ENCODE data around the gene RAB7A. TPM values are rescaled to one million over a fixed set of nuclear protein-coding genes. Genes with fewer than 3 reads are reported as not detected.

Gene RAB7A
- total and polyA plus RNA-seq, 2 of the 4 experiments (the other 2 are of a cell fraction): 57.0 to 240 TPM

DNA sequence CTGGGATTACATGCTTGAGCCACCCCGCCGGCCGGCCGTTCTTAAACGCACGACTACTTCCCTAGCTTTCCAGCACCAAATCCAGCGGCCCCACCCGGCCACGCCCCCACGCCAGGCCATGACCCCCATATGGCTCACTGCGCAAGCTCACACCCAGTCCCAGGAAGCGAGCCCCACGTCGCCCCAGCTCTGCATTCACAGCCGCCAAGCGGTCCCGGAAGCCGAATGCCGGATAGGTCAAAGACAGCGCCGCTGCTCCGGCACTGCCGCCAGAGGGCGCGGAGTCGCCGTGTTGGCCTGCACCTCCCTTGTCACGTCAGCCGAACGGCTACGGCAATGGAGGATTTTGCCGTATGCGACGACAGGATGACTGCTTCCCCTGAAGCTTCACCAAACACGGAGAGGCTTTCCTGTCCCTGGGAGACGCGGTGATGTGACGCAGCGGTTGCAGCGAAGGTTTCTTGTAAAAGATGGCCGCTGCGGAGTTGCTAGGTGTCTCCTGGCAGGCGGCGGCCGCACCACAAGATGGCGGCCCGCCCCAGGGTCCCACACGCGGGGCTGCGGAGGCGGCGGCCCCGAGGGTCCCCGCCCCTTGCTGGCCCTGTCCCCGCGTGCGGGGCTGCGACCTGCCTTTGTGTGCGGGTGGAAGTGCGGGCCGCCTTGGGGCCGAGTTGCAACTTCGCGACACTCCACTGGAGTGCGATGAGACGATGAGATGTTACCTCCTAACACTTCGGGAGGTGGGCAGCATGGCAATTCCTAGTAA is 45.2 kb upstream of the RAB7A start (continued):
- TF ChIP-seq CEBPB (IDR thresholded peaks at IDR 0.05; ENCODE audit: low read depth, low read length) (no peak), FOS (IDR thresholded peaks at IDR 0.05; ENCODE audit: low read depth, low read length) (0 out of 2 replicates have a peak, but pooled peaks have one; percentile 15)

GRCh38 chr3:128681369-128681829 is 44.6 kb upstream of the RAB7A start:
- Histone ChIP-seq H3K4me1 (ENCODE audit: control insufficient read depth, insufficient read depth, low read length) (no peaks in the 10 kb centered on the region), H3K18ac (ENCODE audit: low read depth, low read length) (peak overlapping the region; percentile 37), H3K9ac (ENCODE audit: low read depth, low read length) (peak overlapping the region; percentile 97), H2BK120ac (ENCODE audit: low read depth, low read length) (peak overlapping the region; percentile 97), H3K4ac (ENCODE audit: low read depth, low read length) (peak overlapping the region; percentile 99), H2BK5ac (ENCODE audit: low read depth, low read length, poor library complexity, severe bottlenecking) (peak overlapping the region; percentile 98), H3K27ac (ENCODE audit: insufficient read depth, low read length) (peak overlapping the region; percentile 96), H3K14ac (replicated peaks; ENCODE audit: low read depth, low read length) (peak overlapping the region; percentile 91), H3K36me3 (ENCODE audit: control insufficient read depth, insufficient read depth, low read length) (no peaks in the 10 kb centered on the region), H2AK9ac (replicated peaks; ENCODE audit: low read depth, low read length, poor library complexity) (peak overlapping the region; percentile 77), H3K56ac (ENCODE audit: extremely low read depth, insufficient read depth, low read length) (peak overlapping the region; percentile 77), H3K4me2 (ENCODE audit: low read depth, low read length) (peak overlapping the region; percentile 88), H3K9me1 (ENCODE audit: insufficient read depth, low read length) (no peaks in the 10 kb centered on the region; the same call in 1 of the 2 replicates), H3K4me3 (ENCODE audit: insufficient read depth, low read depth, low read length) (peak overlapping the region; percentile 60), H3K79me1 (ENCODE audit: low read depth in 1 of 2, low read length in 2 of 2) (peaks cover 0 to 14% of the 10 kb centered on the region in 2 experiments; a peak in 2 of 4 replicates), H2AFZ (replicated peaks; ENCODE audit: low read length, poor library complexity) (peak overlapping the region; percentile 98), H2BK20ac (ENCODE audit: low read depth, low read length) (peak overlapping the region; percentile 15; the same call in 1 of the 2 replicates), H4K5ac (ENCODE audit: low read depth, low read length) (peak overlapping the region; percentile 71), H4K91ac (ENCODE audit: insufficient read depth, low read depth, low read length) (peak overlapping the region; percentile 100), H2AK5ac (ENCODE audit: low read depth, low read length) (peak overlapping the region; percentile 65), H3K27me3 (ENCODE audit: control insufficient read depth, insufficient read depth, low read length) (no peaks in the 10 kb centered on the region), H4K8ac (ENCODE audit: low read depth in 2 of 2, low read length in 2 of 2) (peak overlapping the region; percentile 85 to 99), H3K23ac (ENCODE audit: low read depth, low read length) (peak overlapping the region; percentile 75), H2BK15ac (ENCODE audit: low read depth, low read length) (peak overlapping the region; percentile 98; the same call in 1 of the 3 replicates), H4K20me1 (ENCODE audit: insufficient read depth, low read length) (no peaks in the 10 kb centered on the region), H3K9me3 (ENCODE audit: control insufficient read depth, insufficient read depth, low read length) (no peaks in the 10 kb centered on the region)
- dilution Hi-C loops (cut with HindIII; ENCODE audit: low sequenced_read_pairs, unreplicated experiment): no loop called here
- whole genome bisulfite sequencing, 2 experiments (ENCODE audit: extremely low coverage in 2 of 2, insufficient read length in 1 of 2): 20% methylated on average over 2 of the region's 9 CpGs; no CpG with 5 or more reads in 1 of the 2 experiments
- intact Hi-C loops (cut with micrococcal nuclease): loop anchor here (1.0 to 2.0 kb wide), 3 partner anchors 31 to 197 kb away; partner anchors contain the start of genes ACAD9 and RPN1
- no TSS peak for BruUV-seq (replicated peaks)
- POLR2A ChIA-PET (ENCODE audit: unreplicated experiment): no interaction called here
- in situ Hi-C loops (cut with MboI; ENCODE audit: low sequenced_read_pairs): no loop called here
- no peak for ATAC-seq (ENCODE audit: low read depth)
- CTCF ChIA-PET: interaction anchor here (0.6 to 2.8 kb wide), 9 partner anchors 50 to 288 kb away, joined by 3 to 36 read pairs (median 6); no protein-coding TSS in a partner anchor
- no peak for DNase-seq
- TF ChIP-seq MAZ (IDR thresholded peaks at IDR 0.05; ENCODE audit: borderline replicate concordance, low read depth, low read length) (no peak), MAFK (IDR thresholded peaks at IDR 0.05; ENCODE audit: low read depth, low read length) (no peak), CHD1 (IDR thresholded peaks at IDR 0.05; ENCODE audit: low read depth, low read length) (no peak), CTCF (conservative IDR thresholded peaks at IDR 0.05; ENCODE audit: low read depth, low read length) (no peak), BHLHE40 (IDR thresholded peaks at IDR 0.05; ENCODE audit: low read depth, low read length) (no peak), RFX5 (IDR thresholded peaks at IDR 0.05; ENCODE audit: low read depth, low read length) (no peak), CEBPB (IDR thresholded peaks at IDR 0.05; ENCODE audit: low read depth, low read length) (no peak), RAD21 (IDR thresholded peaks at IDR 0.05; ENCODE audit: low read length) (no peak), ELK1 (IDR thresholded peaks at IDR 0.05; ENCODE audit: borderline replicate concordance, low read depth, low read length) (no peak), POLR2A (IDR thresholded peaks at IDR 0.05; ENCODE audit: low read depth, low read length) (no peak)
- TF ChIP-seq, protein P1, sequence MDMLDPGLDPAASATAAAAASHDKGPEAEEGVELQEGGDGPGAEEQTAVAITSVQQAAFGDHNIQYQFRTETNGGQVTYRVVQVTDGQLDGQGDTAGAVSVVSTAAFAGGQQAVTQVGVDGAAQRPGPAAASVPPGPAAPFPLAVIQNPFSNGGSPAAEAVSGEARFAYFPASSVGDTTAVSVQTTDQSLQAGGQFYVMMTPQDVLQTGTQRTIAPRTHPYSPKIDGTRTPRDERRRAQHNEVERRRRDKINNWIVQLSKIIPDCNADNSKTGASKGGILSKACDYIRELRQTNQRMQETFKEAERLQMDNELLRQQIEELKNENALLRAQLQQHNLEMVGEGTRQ (IDR thresholded peaks at IDR 0.05; ENCODE audit: low read depth, low read length): no peak
